ENCODE data around the gene PPM1F. TPM values are rescaled to one million over a fixed set of nuclear protein-coding genes. Genes with fewer than 3 reads are reported as not detected.
A peak's percentile ranks its signal among the peaks of the same experiment; 100 is the strongest.

The PPM1F gene
- polyA plus RNA-seq, 2 of the 4 experiments (the other 2 are of a cell fraction): 11.0 to 14.2 TPM

DNA sequence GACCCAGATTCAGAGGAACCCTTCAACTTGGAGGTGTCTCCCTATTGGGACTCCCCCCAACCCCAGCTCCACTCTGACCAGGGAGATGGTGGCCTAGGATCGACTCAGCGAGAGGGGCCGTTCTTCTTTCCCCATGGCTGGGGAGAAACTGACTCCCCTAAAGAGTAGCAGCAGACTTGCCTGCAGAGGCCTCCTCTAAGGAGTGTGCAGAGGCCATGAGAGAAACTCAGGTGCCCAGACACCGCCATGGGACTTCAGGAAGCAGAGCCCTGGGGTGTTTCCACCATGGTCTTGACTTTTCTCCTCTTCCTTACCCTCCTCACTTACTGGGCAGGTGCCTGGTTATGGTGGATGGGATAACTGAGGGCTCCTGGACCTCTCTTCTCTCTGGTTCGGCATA, 32.6 kb upstream of the PPM1F start:
- Histone ChIP-seq H3K9me3 (no peaks in the 10 kb centered on the region), H3K27ac (no peak overlapping the region), H3K4me3 (no peak overlapping the region), H3K4me1 (peaks cover 9% of the 10 kb centered on the region; the same call in 1 of the 3 replicates), H3K4me2 (no peak overlapping the region)
- FAIRE-seq (no peak), ATAC-seq (no peak), DNase-seq (ENCODE audit: low read depth in 1 of 2, low spot score in 1 of 2) (no peak)
- POLR2A ChIA-PET: no interaction called here
- CTCF ChIA-PET: interaction anchor here (0.7 to 2.1 kb wide), 3 partner anchors 13 to 81 kb away, joined by 3 to 8 read pairs (median 3); no protein-coding TSS in a partner anchor
- 92% methylated on average over 5 of the region's 5 CpGs for WGBS (ENCODE audit: missing lambda C conversion rate)
- TF ChIP-seq, protein P1, sequence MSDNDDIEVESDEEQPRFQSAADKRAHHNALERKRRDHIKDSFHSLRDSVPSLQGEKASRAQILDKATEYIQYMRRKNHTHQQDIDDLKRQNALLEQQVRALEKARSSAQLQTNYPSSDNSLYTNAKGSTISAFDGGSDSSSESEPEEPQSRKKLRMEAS (IDR thresholded peaks at IDR 0.05): no peak
- TF ChIP-seq POLR2A (IDR thresholded peaks at IDR 0.05; ENCODE audit: low read length): no peak
- no peak for TF ChIP-seq CBX2 (IDR thresholded peaks at IDR 0.05; ENCODE audit: borderline replicate concordance, low read depth)
- no peak for TF ChIP-seq KDM1A (IDR thresholded peaks at IDR 0.05; ENCODE audit: low read depth)
- TF ChIP-seq ZC3H11A (IDR thresholded peaks at IDR 0.05): no peak
- TF ChIP-seq JUN (IDR thresholded peaks at IDR 0.05): no peak
- no peak for TF ChIP-seq CHD2 (IDR thresholded peaks at IDR 0.05; ENCODE audit: low read length, partially characterized antibody)
- TF ChIP-seq, protein P2, sequence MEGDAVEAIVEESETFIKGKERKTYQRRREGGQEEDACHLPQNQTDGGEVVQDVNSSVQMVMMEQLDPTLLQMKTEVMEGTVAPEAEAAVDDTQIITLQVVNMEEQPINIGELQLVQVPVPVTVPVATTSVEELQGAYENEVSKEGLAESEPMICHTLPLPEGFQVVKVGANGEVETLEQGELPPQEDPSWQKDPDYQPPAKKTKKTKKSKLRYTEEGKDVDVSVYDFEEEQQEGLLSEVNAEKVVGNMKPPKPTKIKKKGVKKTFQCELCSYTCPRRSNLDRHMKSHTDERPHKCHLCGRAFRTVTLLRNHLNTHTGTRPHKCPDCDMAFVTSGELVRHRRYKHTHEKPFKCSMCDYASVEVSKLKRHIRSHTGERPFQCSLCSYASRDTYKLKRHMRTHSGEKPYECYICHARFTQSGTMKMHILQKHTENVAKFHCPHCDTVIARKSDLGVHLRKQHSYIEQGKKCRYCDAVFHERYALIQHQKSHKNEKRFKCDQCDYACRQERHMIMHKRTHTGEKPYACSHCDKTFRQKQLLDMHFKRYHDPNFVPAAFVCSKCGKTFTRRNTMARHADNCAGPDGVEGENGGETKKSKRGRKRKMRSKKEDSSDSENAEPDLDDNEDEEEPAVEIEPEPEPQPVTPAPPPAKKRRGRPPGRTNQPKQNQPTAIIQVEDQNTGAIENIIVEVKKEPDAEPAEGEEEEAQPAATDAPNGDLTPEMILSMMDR (IDR thresholded peaks at IDR 0.05): no peak
- TF ChIP-seq MAZ (IDR thresholded peaks at IDR 0.05; ENCODE audit: borderline replicate concordance, low read depth, low read length): no peak
- TF ChIP-seq, protein P3, sequence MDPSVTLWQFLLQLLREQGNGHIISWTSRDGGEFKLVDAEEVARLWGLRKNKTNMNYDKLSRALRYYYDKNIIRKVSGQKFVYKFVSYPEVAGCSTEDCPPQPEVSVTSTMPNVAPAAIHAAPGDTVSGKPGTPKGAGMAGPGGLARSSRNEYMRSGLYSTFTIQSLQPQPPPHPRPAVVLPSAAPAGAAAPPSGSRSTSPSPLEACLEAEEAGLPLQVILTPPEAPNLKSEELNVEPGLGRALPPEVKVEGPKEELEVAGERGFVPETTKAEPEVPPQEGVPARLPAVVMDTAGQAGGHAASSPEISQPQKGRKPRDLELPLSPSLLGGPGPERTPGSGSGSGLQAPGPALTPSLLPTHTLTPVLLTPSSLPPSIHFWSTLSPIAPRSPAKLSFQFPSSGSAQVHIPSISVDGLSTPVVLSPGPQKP (IDR thresholded peaks at IDR 0.05; ENCODE audit: low read depth, low read length): no peak

DNA sequence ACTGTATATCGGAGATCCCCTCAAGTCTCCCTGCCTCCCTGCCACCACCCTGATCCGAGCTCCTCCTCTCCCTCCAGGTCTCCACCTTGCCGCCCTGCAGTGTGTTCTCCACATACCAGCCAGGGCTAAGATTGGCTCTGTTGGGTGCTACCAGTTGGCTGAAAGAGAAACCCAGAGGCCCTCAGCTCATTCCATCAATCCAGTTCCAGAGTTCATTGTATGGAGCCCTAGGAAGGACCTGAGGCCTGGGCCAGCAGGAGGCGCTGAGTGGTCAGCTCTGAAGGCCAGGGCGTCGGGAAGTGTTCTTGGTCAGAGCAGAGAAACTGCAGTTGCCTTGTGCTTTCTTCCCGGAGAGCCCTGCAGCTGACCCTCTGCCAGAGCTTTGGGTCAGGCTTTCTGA, 32.1 kb upstream of the PPM1F start:
- POLR2A ChIA-PET: no interaction called here
- Histone ChIP-seq H3K27ac (no peak overlapping the region), H3K9me3 (no peaks in the 10 kb centered on the region), H3K4me1 (peaks cover 9% of the 10 kb centered on the region; the same call in 1 of the 3 replicates), H3K4me3 (no peak overlapping the region), H3K4me2 (no peak overlapping the region)
- CTCF ChIA-PET: interaction anchor here (0.6 to 2.1 kb wide), 4 partner anchors 12 to 82 kb away, joined by 3 to 8 read pairs (median 3); no protein-coding TSS in a partner anchor
- 75% methylated on average over 4 of the region's 7 CpGs for WGBS (ENCODE audit: missing lambda C conversion rate)
- no peak for FAIRE-seq
- peak; percentile 52 to 84; a peak in 3 of 6 replicates for ATAC-seq
- TF ChIP-seq RAD21 (conservative IDR thresholded peaks at IDR 0.05 in 1 of 2, IDR thresholded peaks at IDR 0.05 in 1 of 2): peak in 1 of 2 experiments; percentile 27; a peak in 1 of 5 replicates
- TF ChIP-seq BHLHE40 (IDR thresholded peaks at IDR 0.05; ENCODE audit: low read depth, low read length): no peak
- no peak for TF ChIP-seq HDAC2 (IDR thresholded peaks at IDR 0.05)
- no peak for TF ChIP-seq RFX5 (IDR thresholded peaks at IDR 0.05)
- no peak for TF ChIP-seq FOSB (CRISPR knock-in tag; IDR thresholded peaks at IDR 0.05)
- DNase-seq (ENCODE audit: low read depth in 1 of 2, low spot score in 1 of 2): peak in 1 of 2 experiments; percentile 58

DNA sequence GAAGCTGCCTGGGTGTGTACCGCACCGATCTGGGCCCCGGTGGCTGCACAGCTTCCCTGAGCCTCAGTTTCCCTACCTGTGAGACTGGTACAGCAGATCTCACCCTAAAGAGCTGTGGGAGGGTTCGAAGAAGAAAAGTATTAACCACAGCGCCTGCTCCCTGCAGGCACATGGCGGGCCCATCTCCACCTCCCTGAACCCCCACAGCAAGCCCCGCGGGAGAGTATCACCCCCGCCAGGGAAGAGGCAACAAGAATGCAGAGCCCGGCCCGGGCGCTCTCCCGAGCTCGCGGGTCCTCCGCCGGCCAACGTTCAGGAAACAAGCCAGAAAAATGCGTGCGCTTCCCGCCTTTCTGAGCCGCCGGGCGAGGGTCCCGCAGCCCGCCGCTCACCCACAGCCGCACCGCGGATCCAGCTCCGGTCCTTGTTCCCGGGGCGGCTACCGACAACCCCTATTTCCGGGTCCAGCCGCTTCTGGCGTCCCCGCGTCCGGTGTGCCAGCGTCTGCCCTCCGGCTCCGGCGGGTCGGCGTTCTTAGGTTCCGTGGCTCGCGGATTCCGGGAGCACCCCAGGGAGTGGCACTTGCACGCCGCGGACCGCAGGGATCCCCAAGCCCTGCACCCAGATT, 29.8 kb upstream of the PPM1F start, which contains the start of gene TOP3B:
Gene TOP3B (minus strand): TSS at position 450 of the 628 bp plus-strand sequence. CDS start 7,078 bp downstream, outside the sequence.
- ChIA-PET POLR2A (interaction anchor here (0.5 to 1.4 kb wide), 3 partner anchors 10 to 129 kb away, joined by 3 to 9 read pairs (median 3); no protein-coding TSS in a partner anchor), CTCF (interaction anchor here (0.9 to 2.8 kb wide), 4 partner anchors 10 to 44 kb away, joined by 3 to 19 read pairs (median 4); no protein-coding TSS in a partner anchor)
- FAIRE-seq: no peak
- TF ChIP-seq CBX2 (IDR thresholded peaks at IDR 0.05; ENCODE audit: borderline replicate concordance, low read depth) (no peak), POLR2AphosphoS2 (conservative IDR thresholded peaks at IDR 0.05; ENCODE audit: low read length) (no peak), NPAS2 (CRISPR knock-in tag; IDR thresholded peaks at IDR 0.05; ENCODE audit: borderline replicate concordance) (no peak), GATA3 (IDR thresholded peaks at IDR 0.05; ENCODE audit: borderline replicate concordance) (peak; percentile 20; the same call in 1 of the 2 replicates), EP300 (IDR thresholded peaks at IDR 0.05) (no peak), RAD21 (conservative IDR thresholded peaks at IDR 0.05 in 1 of 2, IDR thresholded peaks at IDR 0.05 in 1 of 2) (no peak), RFX5 (IDR thresholded peaks at IDR 0.05) (no peak), CEBPB (IDR thresholded peaks at IDR 0.05) (no peak), FOSL2 (IDR thresholded peaks at IDR 0.05) (no peak), FOSL2 (CRISPR knock-in tag; IDR thresholded peaks at IDR 0.05) (no peak), KDM1A (IDR thresholded peaks at IDR 0.05; ENCODE audit: low read depth) (no peak), CBX8 (IDR thresholded peaks at IDR 0.05) (no peak), MAZ (IDR thresholded peaks at IDR 0.05; ENCODE audit: borderline replicate concordance, low read depth, low read length) (no peak), TFCP2L1 (CRISPR knock-in tag; IDR thresholded peaks at IDR 0.05) (no peak), HOXB5 (CRISPR knock-in tag; IDR thresholded peaks at IDR 0.05) (no peak), RARB (CRISPR knock-in tag; IDR thresholded peaks at IDR 0.05) (no peak), NR3C1 (IDR thresholded peaks at IDR 0.05) (no peak), CHD4 (IDR thresholded peaks at IDR 0.05; ENCODE audit: borderline replicate concordance) (no peak), HOXB13 (CRISPR knock-in tag; IDR thresholded peaks at IDR 0.05; ENCODE audit: low read depth) (no peak), BHLHE40 (IDR thresholded peaks at IDR 0.05; ENCODE audit: low read depth, low read length) (no peak), JUN (IDR thresholded peaks at IDR 0.05) (peak in 1 of 2 experiments; percentile 80; a peak in 3 of 5 replicates), EHF (CRISPR knock-in tag; IDR thresholded peaks at IDR 0.05) (no peak), MYC (IDR thresholded peaks at IDR 0.05; ENCODE audit: borderline replicate concordance, low read length) (no peak), KDM5A (IDR thresholded peaks at IDR 0.05) (peak; percentile 79)
- TF ChIP-seq, protein P4, sequence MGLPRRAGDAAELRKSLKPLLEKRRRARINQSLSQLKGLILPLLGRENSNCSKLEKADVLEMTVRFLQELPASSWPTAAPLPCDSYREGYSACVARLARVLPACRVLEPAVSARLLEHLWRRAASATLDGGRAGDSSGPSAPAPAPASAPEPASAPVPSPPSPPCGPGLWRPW (IDR thresholded peaks at IDR 0.05): no peak

More for the DNA sequence above, 29.8 kb upstream of the PPM1F start, which contains the start of gene TOP3B:
- peak; percentile 46 to 75 for DNase-seq (ENCODE audit: low read depth in 1 of 2, low spot score in 1 of 2)
- ATAC-seq: peak; percentile 86 to 91
- 3% methylated on average over 9 of the region's 54 CpGs for WGBS (ENCODE audit: missing lambda C conversion rate)
- H3K4me2 ChIP-seq: peak within 1 kb of the TSS; percentile 96
- H3K27ac ChIP-seq: peak within 1 kb of the TSS; percentile 93 to 99
- H3K4me1 ChIP-seq: peaks cover 9% of the 10 kb centered on the region; the same call in 1 of the 3 replicates
- H3K4me3 ChIP-seq: peak within 1 kb of the TSS; percentile 98
- H3K9me3 ChIP-seq: no peaks in the 10 kb centered on the region
